ENCODE measurements around the gene GNPAT. TPM values are rescaled to one million over a fixed set of nuclear protein-coding genes. Genes with fewer than 3 reads are reported as not detected.

Gene GNPAT
- total RNA-seq, 1 experiment from 2014 or later, result 32.8 TPM

DNA sequence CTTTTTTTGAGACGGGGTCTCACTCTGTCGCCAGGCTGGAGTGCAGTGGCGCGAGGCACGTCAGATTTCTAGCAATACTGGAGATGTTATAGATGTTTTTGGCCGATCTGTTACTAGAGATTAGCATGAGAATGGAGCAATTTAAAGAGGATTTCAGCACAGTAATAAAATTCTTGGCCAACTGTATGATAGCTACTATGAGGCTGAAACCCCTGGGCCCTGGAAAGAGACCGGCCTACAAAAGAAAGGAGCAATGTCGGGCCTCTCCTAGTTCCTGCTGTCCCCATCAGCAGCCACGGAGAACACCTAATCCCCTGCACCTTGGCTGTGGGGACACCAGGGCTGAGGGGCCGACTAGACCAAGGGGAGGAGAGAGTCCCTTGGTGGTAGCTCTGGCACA, 9.5 kb upstream of the GNPAT start (continued):
- TF ChIP-seq USF1 (CRISPR knock-in tag; IDR thresholded peaks at IDR 0.05) (no peak), FOXK1 (CRISPR knock-in tag; IDR thresholded peaks at IDR 0.05) (no peak), HMGA2 (CRISPR knock-in tag; IDR thresholded peaks at IDR 0.05) (no peak), USF2 (CRISPR knock-in tag; IDR thresholded peaks at IDR 0.05) (no peak)

GRCh38 chr1:231232870-231233734, 7.9 kb upstream of the GNPAT start:
- TF ChIP-seq AFF4 (CRISPR knock-in tag; IDR thresholded peaks at IDR 0.05; ENCODE audit: borderline replicate concordance) (no peak), ETV6 (CRISPR knock-in tag; IDR thresholded peaks at IDR 0.05) (no peak), TEAD1 (CRISPR knock-in tag; IDR thresholded peaks at IDR 0.05) (no peak), OVOL2 (CRISPR knock-in tag; IDR thresholded peaks at IDR 0.05; ENCODE audit: borderline replicate concordance) (no peak), TCF7 (CRISPR knock-in tag; IDR thresholded peaks at IDR 0.05; ENCODE audit: low read depth) (no peak), GTF2I (CRISPR knock-in tag; conservative IDR thresholded peaks at IDR 0.05) (no peak), FOXP1 (CRISPR knock-in tag; IDR thresholded peaks at IDR 0.05; ENCODE audit: borderline replicate concordance) (no peak)
- TF ChIP-seq, protein P1, sequence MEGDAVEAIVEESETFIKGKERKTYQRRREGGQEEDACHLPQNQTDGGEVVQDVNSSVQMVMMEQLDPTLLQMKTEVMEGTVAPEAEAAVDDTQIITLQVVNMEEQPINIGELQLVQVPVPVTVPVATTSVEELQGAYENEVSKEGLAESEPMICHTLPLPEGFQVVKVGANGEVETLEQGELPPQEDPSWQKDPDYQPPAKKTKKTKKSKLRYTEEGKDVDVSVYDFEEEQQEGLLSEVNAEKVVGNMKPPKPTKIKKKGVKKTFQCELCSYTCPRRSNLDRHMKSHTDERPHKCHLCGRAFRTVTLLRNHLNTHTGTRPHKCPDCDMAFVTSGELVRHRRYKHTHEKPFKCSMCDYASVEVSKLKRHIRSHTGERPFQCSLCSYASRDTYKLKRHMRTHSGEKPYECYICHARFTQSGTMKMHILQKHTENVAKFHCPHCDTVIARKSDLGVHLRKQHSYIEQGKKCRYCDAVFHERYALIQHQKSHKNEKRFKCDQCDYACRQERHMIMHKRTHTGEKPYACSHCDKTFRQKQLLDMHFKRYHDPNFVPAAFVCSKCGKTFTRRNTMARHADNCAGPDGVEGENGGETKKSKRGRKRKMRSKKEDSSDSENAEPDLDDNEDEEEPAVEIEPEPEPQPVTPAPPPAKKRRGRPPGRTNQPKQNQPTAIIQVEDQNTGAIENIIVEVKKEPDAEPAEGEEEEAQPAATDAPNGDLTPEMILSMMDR (IDR thresholded peaks at IDR 0.05), result no peak
- Mint-ChIP-seq H3K9me3 (no peaks in the 10 kb centered on the region), H3K27me3 (ENCODE audit: low read depth) (no peaks in the 10 kb centered on the region), H3K36me3 (no peaks in the 10 kb centered on the region; the same call in 1 of the 2 replicates), H3K27ac (no peak overlapping the region), H3K4me3 (no peak overlapping the region), H3K4me1 (no peaks in the 10 kb centered on the region)
- POLR2A ChIA-PET, result no interaction called here
- CTCF ChIA-PET, result no interaction called here
- no peak for DNase-seq (ENCODE audit: low spot score)
- ATAC-seq, result no peak

DNA sequence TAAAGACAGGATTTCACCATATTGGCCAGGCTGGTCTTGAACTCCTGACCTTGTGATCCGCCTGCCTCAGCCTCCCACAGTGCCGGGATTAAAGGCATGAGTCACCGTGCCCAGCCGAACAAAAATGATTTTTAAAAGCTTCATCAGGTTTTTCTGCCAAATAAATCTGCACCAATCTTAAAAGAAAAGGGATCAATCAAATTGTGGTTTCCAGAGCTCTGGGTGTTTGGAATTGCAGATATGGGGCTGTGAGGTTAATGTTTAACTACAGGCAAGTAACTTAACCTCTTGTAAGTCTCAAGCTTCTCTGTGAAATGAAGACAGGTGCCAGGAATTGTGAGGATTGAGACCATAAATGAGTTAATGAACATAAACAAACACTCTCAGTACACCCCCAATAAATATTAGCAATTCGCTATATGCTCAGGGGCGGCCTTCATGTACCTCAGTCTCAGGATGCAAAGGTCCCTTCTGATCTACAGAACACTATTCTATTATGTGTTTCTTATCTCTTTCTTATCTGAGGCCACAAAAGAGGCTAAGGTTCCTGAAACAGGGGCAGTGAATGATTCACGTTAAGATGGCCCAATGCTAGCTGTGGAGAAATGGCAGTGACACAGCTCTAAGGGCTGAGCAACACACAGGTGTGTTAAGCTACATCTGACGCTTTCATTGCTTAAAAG, 7.1 kb upstream of the GNPAT start:
- no peak for ATAC-seq
- TF ChIP-seq GABPB1 (CRISPR knock-in tag; IDR thresholded peaks at IDR 0.05), result 0 out of 2 replicates have a peak, but pooled peaks have one; percentile 24
- TF ChIP-seq, protein P2, sequence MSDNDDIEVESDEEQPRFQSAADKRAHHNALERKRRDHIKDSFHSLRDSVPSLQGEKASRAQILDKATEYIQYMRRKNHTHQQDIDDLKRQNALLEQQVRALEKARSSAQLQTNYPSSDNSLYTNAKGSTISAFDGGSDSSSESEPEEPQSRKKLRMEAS (CRISPR knock-in tag; IDR thresholded peaks at IDR 0.05), result no peak
- TF ChIP-seq, protein P1 (IDR thresholded peaks at IDR 0.05), result no peak
- no peak for DNase-seq (ENCODE audit: low spot score)
- H3K27me3 Mint-ChIP-seq (ENCODE audit: low read depth), result no peaks in the 10 kb centered on the region
- H3K36me3 Mint-ChIP-seq, result peaks cover 6% of the 10 kb centered on the region
- H3K4me1 Mint-ChIP-seq, result no peaks in the 10 kb centered on the region
- no peaks in the 10 kb centered on the region for H3K9me3 Mint-ChIP-seq
- CTCF ChIA-PET, result no interaction called here
- no peak overlapping the region for H3K27ac Mint-ChIP-seq
- POLR2A ChIA-PET, result no interaction called here
- no peak overlapping the region for H3K4me3 Mint-ChIP-seq
